SK-N-MC (cell line): ENCODE results near the gene M6PR.

ENCODE experiments used
- EZH2 ChIP-seq: fragments of 200-600 bp; sonication (generic); IDR thresholded peaks from one replicate; pipeline ENCODE4 v1.6.1; 2017; ENCODE audit warnings: antibody characterized with exemption
- POLR2AphosphoS5 ChIP-seq: IDR thresholded peaks from 2 replicates; pipeline ENCODE4 v1.6.1; 2012; ENCODE audit warnings: mild to moderate bottlenecking, low read depth, low read length, borderline replicate concordance

GRCh38 chr12:8894986-8895385, 54.5 kb downstream of the M6PR start:
- no peak for TF ChIP-seq EZH2
- no peak for TF ChIP-seq POLR2AphosphoS5
